SK-N-SH (cell line): ENCODE data around the gene CYP2W1. TPM values are rescaled to one million over a fixed set of nuclear protein-coding genes. Genes with fewer than 3 reads are reported as not detected.

Source experiments
- CTCF ChIA-PET: fragments of 300-600, 350-600 bp; formaldehyde crosslinking; extraction: SDS; loops from one replicate; lab custom pipeline; 2021; lab: Yijun Ruan, JAX
- POLR2A ChIA-PET: fragments of 350-600 bp; sonication (Branson Sonifier 250); formaldehyde crosslinking; extraction: SDS; loops from one replicate; lab custom pipeline; 2020; ENCODE audit warnings: antibody characterized with exemption, inconsistent platforms; lab: Yijun Ruan, JAX
- DNase-seq: peaks from one replicate; pipeline ENCODE4 v3.0.0; 2012
- H2AFZ ChIP-seq: fragments of 200-600 bp; sonication (generic); 2 replicates; pipeline ENCODE4 v1.8.1; 2016; ENCODE audit warnings: antibody characterized with exemption, mild to moderate bottlenecking, low read depth
- H3F3A ChIP-seq: fragments of 200-600 bp; sonication (generic); replicated peaks from 2 replicates; pipeline ENCODE3; 2016; ENCODE audit warnings: antibody characterized with exemption, mild to moderate bottlenecking; ENCODE audit not compliant: insufficient read depth
- H3K27ac ChIP-seq, 2 experiments: fragments of 200-500 bp in 1 of 2; fragments of 200-600 bp in 1 of 2; sonication (Bioruptor generic) in 1 of 2; sonication (generic), shearing (Covaris generic) in 1 of 2; 2 replicates each; pipeline versions ENCODE4 v1.5.1 to v1.6.1; 2014 to 2016; ENCODE audit warnings: low read depth in 2 of 2, inconsistent platforms in 1 of 2, low read length in 1 of 2, mild to moderate bottlenecking in 1 of 2, mixed read lengths in 1 of 2
- H3K27me3 ChIP-seq: fragments of 200-600 bp; sonication (generic), shearing (Covaris generic); 2 replicates; pipeline ENCODE4 v1.6.1; 2016; ENCODE audit warnings: mixed run types; ENCODE audit not compliant: insufficient read depth
- H3K36me3 ChIP-seq, 2 experiments: fragments of 200-500 bp in 1 of 2; fragments of 200-600 bp in 1 of 2; sonication (Bioruptor generic) in 1 of 2; sonication (generic) in 1 of 2; replicated peaks in 1 of 2; 2 replicates each; pipeline versions ENCODE3 to v1.5.1; 2014 to 2016; ENCODE audit warnings: low read length in 1 of 2, mild to moderate bottlenecking in 1 of 2; ENCODE audit not compliant: insufficient read depth in 2 of 2, control insufficient read depth in 1 of 2
- H3K4me1 ChIP-seq, 2 experiments: fragments of 200-500 bp in 1 of 2; fragments of 200-600 bp in 1 of 2; sonication (Bioruptor generic) in 1 of 2; sonication (generic), shearing (Covaris generic) in 1 of 2; 2 replicates each; pipeline versions ENCODE4 v1.5.1 to v1.6.1; 2014 to 2016; ENCODE audit warnings: low read depth in 1 of 2, low read length in 1 of 2, mixed run types in 1 of 2; ENCODE audit not compliant: insufficient read depth in 2 of 2, control insufficient read depth in 1 of 2
- H3K4me2 ChIP-seq: fragments of 200-600 bp; sonication (generic), shearing (Covaris generic); 2 replicates; pipeline ENCODE4 v1.6.1; 2017; ENCODE audit warnings: mixed run types
- H3K4me3 ChIP-seq, 2 experiments: fragments of 200-500 bp in 1 of 2; fragments of 200-600 bp in 1 of 2; sonication (Bioruptor generic) in 1 of 2; sonication (generic), shearing (Covaris generic) in 1 of 2; 2 replicates each; pipeline versions ENCODE4 v1.5.1 to v1.8.1; 2014 to 2016; ENCODE audit warnings: low read depth in 2 of 2, inconsistent platforms in 1 of 2, low read length in 1 of 2, mild to moderate bottlenecking in 1 of 2, mixed read lengths in 1 of 2, moderate library complexity in 1 of 2
- H3K79me2 ChIP-seq: fragments of 200-600 bp; sonication (generic); 2 replicates; pipeline ENCODE4 v1.8.1; 2017; ENCODE audit warnings: mild to moderate bottlenecking; ENCODE audit not compliant: insufficient read depth
- H3K9ac ChIP-seq: fragments of 200-600 bp; sonication (generic); 2 replicates; pipeline ENCODE4 v1.6.1; 2017; ENCODE audit warnings: mixed run types
- H3K9me2 ChIP-seq: fragments of 200-600 bp; sonication (generic); 2 replicates; pipeline ENCODE4 v1.6.1; 2017; ENCODE audit warnings: mixed run types
- H3K9me3 ChIP-seq: fragments of 200-600 bp; sonication (generic); 2 replicates; pipeline ENCODE4 v1.6.1; 2017; ENCODE audit warnings: mixed run types, mild to moderate bottlenecking, moderate library complexity
- H4K20me1 ChIP-seq: fragments of 200-600 bp; sonication (generic); 2 replicates; pipeline ENCODE4 v1.6.1; 2017; ENCODE audit warnings: mild to moderate bottlenecking, mixed run types; ENCODE audit not compliant: insufficient read depth
- EZH2phosphoT487 ChIP-seq: fragments of 200-600 bp; sonication (generic); IDR thresholded peaks from 2 replicates; pipeline ENCODE4 v1.6.1; 2017; ENCODE audit warnings: low read depth, mixed run types, mild to moderate bottlenecking, antibody characterized with exemption, moderate library complexity, borderline replicate concordance
- MAX ChIP-seq: IDR thresholded peaks from 2 replicates; pipeline ENCODE4 v1.4.0; 2012; ENCODE audit warnings: low read depth
- MEF2A ChIP-seq: IDR thresholded peaks from 2 replicates; pipeline ENCODE4 v1.4.0; 2012; ENCODE audit warnings: low read depth, borderline replicate concordance
- MXI1 ChIP-seq: IDR thresholded peaks from 2 replicates; pipeline ENCODE4 v1.6.1; 2012; ENCODE audit warnings: mild to moderate bottlenecking, low read depth, low read length, improper control_type of control experiment
- RFX5 ChIP-seq: IDR thresholded peaks from 2 replicates; pipeline ENCODE4 v1.6.1; 2012; ENCODE audit warnings: mild to moderate bottlenecking, improper control_type of control experiment, low read length
- TCF12 ChIP-seq: IDR thresholded peaks from 2 replicates; pipeline ENCODE4 v1.4.0; 2012
- USF1 ChIP-seq: IDR thresholded peaks from 2 replicates; pipeline ENCODE4 v1.4.0; 2012; ENCODE audit warnings: low read depth, borderline replicate concordance
- WGBS: methylation state at CpG from one replicate; pipeline ENCODE4 v1.1.6; 2017; ENCODE audit warnings: low lambda C conversion rate; 5-methylcytosine and 5-hydroxymethylcytosine counted together
- polyA plus RNA-seq, 3 experiments: library from polyadenylated mRNA; depleted of rRNA; stranded (reverse); fragments of >200 nt; gene quantifications; 2 replicates each; pipeline ENCODE4 v1.2.3, GENCODE V29; 2012

The CYP2W1 gene
- polyA plus RNA-seq, 1 of the 3 experiments (the other 2 are of a cell fraction), result 0.10 TPM

GRCh38 chr7:961546-962400 is 21.2 kb upstream of the CYP2W1 start:
- Histone ChIP-seq H3K27me3 (no peaks in the 10 kb centered on the region), H3K27ac (no peak overlapping the region), H3K9me3 (no peaks in the 10 kb centered on the region), H3K4me3 (no peak overlapping the region), H4K20me1 (peaks cover 20% of the 10 kb centered on the region; the same call in 1 of the 2 replicates), H3K36me3 (peaks cover 0 to 4% of the 10 kb centered on the region in 2 experiments), H3K9ac (no peak overlapping the region), H3K9me2 (no peaks in the 10 kb centered on the region), H3K4me2 (no peak overlapping the region), H3K79me2 (no peaks in the 10 kb centered on the region), H3K4me1 (peaks cover 4 to 24% of the 10 kb centered on the region in 2 experiments; a peak in 2 of 4 replicates), H3F3A (peaks cover 9% of the 10 kb centered on the region), H2AFZ (no peak overlapping the region)
- 88% methylated on average over 37 of the region's 37 CpGs for WGBS
- DNase-seq, result peak; percentile 33
- ChIA-PET CTCF (interaction anchor here (1.5 to 11.7 kb wide), 3 partner anchors 31 to 53 kb away, joined by 6 to 99 read pairs (median 10); no protein-coding TSS in a partner anchor), POLR2A (no interaction called here)
- TF ChIP-seq MEF2A (no peak), TCF12 (no peak), USF1 (no peak), EZH2phosphoT487 (no peak)

- no peak overlapping the region for H3K4me2 ChIP-seq
- no peak overlapping the region for H3K27ac ChIP-seq
- peaks cover 24% of the 10 kb centered on the region for H4K20me1 ChIP-seq
- TF ChIP-seq MAX (no peak), MXI1 (no peak), RFX5 (no peak)
- no peaks in the 10 kb centered on the region for H3K9me2 ChIP-seq
- H3K4me3 ChIP-seq, result no peak overlapping the region
- no peaks in the 10 kb centered on the region for H3K9me3 ChIP-seq
- peaks cover 4 to 24% of the 10 kb centered on the region in 2 experiments; a peak in 2 of 4 replicates for H3K4me1 ChIP-seq
- peak; percentile 46 for DNase-seq
- no peaks in the 10 kb centered on the region for H3K27me3 ChIP-seq
- no peak overlapping the region for H3K9ac ChIP-seq
- ChIA-PET POLR2A (no interaction called here), CTCF (interaction anchor here (0.8 to 1.8 kb wide), 3 partner anchors 9 to 53 kb away, joined by 5 to 10 read pairs (median 6); no protein-coding TSS in a partner anchor)
- WGBS, result 78% methylated on average over 9 of the region's 17 CpGs
- peaks cover 12% of the 10 kb centered on the region for H3F3A ChIP-seq
- H3K36me3 ChIP-seq, result peaks cover 0 to 11% of the 10 kb centered on the region in 2 experiments
- no peaks in the 10 kb centered on the region for H3K79me2 ChIP-seq
- H2AFZ ChIP-seq, result no peak overlapping the region
These were observed 20.4 kb upstream of the CYP2W1 start for GRCh38 chr7:962401-963081.
